CD4-positive, alpha-beta T cell treated with Interleukin-17A for 1 hour (primary cell): ENCODE data around the gene ZFAND2A.

ENCODE experiments used
- DNase-seq: peaks from one replicate; pipeline ENCODE4 v3.0.0-alpha.2; 2020

Gene ZFAND2A

GRCh38 chr7:1104516-1105179 lies 55.3 kb downstream of the ZFAND2A start:
- no peak for DNase-seq

- DNase-seq: no peak
These were observed 56.0 kb downstream of the ZFAND2A start for GRCh38 chr7:1103789-1104515.

- DNase-seq: peak; percentile 5
These were observed 56.8 kb downstream of the ZFAND2A start for GRCh38 chr7:1103009-1103788.
